OCI-LY3 (cell line): ENCODE results near the gene ANKRD11.

Source experiments
- H2AFZ ChIP-seq: fragments of 200-600, 300-600 bp; shearing (Covaris generic); 2 replicates; pipeline ENCODE4 v1.6.0; 2014; ENCODE audit warnings: antibody characterized with exemption, low read depth, low read length
- H3K27ac ChIP-seq: fragments of 200-600, 300-600 bp; sonication (generic); 2 replicates; pipeline ENCODE4 v1.5.1; 2014; ENCODE audit warnings: mild to moderate bottlenecking, low read length, moderate library complexity, mixed read lengths
- H3K27me3 ChIP-seq: fragments of 200-600, 300-600 bp; sonication (generic); 2 replicates; pipeline ENCODE4 v1.6.1; 2014; ENCODE audit warnings: low read depth, low read length, mixed read lengths
- H3K36me3 ChIP-seq: fragments of 200-600, 300-600 bp; sonication (generic); replicated peaks from 2 replicates; pipeline ENCODE3; 2014; ENCODE audit warnings: low read depth, low read length, mixed read lengths
- H3K4me1 ChIP-seq: fragments of 300-600, 200-600 bp; sonication (generic); 2 replicates; pipeline ENCODE4 v1.6.1; 2014; ENCODE audit warnings: low read length, mixed read lengths
- H3K4me2 ChIP-seq: fragments of 200-600, 300-600 bp; sonication (generic); 2 replicates; pipeline ENCODE4 v1.6.1; 2014; ENCODE audit warnings: low read length, mixed read lengths
- H3K4me3 ChIP-seq: fragments of 300-600, 200-600 bp; sonication (generic); 2 replicates; pipeline ENCODE4 v1.5.1; 2014; ENCODE audit warnings: antibody characterized with exemption, mild to moderate bottlenecking, low read length, moderate library complexity
- H3K79me2 ChIP-seq: fragments of 300-600, 200-600 bp; shearing (Covaris generic); 2 replicates; pipeline ENCODE4 v1.6.1; 2014; ENCODE audit warnings: mild to moderate bottlenecking, low read length, mixed read lengths
- H3K9ac ChIP-seq: fragments of 300-600, 200-600 bp; shearing (Covaris generic); 2 replicates; pipeline ENCODE4 v1.6.0; 2014; ENCODE audit warnings: mild to moderate bottlenecking, low read length, moderate library complexity
- H3K9me3 ChIP-seq: fragments of 200-600, 300-600 bp; shearing (Covaris generic); 2 replicates; pipeline ENCODE4 v1.6.1; 2014; ENCODE audit warnings: low read length, mixed read lengths; ENCODE audit not compliant: insufficient read depth
- H4K20me1 ChIP-seq: fragments of 200-600, 300-600 bp; sonication (generic); 2 replicates; pipeline ENCODE4 v1.6.1; 2016; ENCODE audit warnings: low read length, mixed read lengths; ENCODE audit not compliant: insufficient read depth
- CTCF ChIP-seq: fragments of 200-600, 300-600 bp; sonication (generic); IDR thresholded peaks from 2 replicates; pipeline ENCODE4 v1.5.1; 2014; ENCODE audit warnings: antibody characterized with exemption, low read length, low read depth
- EZH2phosphoT487 ChIP-seq: fragments of 200-600 bp; shearing (Covaris generic); IDR thresholded peaks from 2 replicates; pipeline ENCODE4 v1.6.1; 2018; ENCODE audit warnings: antibody characterized with exemption, mixed run types, low read depth

The ANKRD11 gene

GRCh38 chr16:89420204-89420603, 70.2 kb downstream of the ANKRD11 start:
- Histone ChIP-seq H3K9ac (no peak overlapping the region), H3K79me2 (peaks cover 99% of the 10 kb centered on the region), H3K4me2 (no peak overlapping the region), H3K4me1 (peaks cover 7% of the 10 kb centered on the region; the same call in 1 of the 2 replicates), H2AFZ (no peak overlapping the region), H3K9me3 (no peaks in the 10 kb centered on the region), H4K20me1 (peaks cover 93% of the 10 kb centered on the region), H3K4me3 (no peak overlapping the region), H3K27me3 (no peaks in the 10 kb centered on the region), H3K36me3 (peaks cover 5% of the 10 kb centered on the region), H3K27ac (no peak overlapping the region)
- TF ChIP-seq CTCF (no peak), EZH2phosphoT487 (no peak)

- Histone ChIP-seq H3K4me2 (no peak overlapping the region), H3K9ac (no peak overlapping the region), H3K4me1 (peaks cover 6% of the 10 kb centered on the region; the same call in 1 of the 2 replicates), H3K36me3 (peaks cover 5% of the 10 kb centered on the region), H3K27ac (no peak overlapping the region), H3K9me3 (no peaks in the 10 kb centered on the region), H3K4me3 (no peak overlapping the region), H3K27me3 (no peaks in the 10 kb centered on the region), H4K20me1 (peaks cover 91% of the 10 kb centered on the region), H3K79me2 (peaks cover 99% of the 10 kb centered on the region), H2AFZ (no peak overlapping the region)
- TF ChIP-seq EZH2phosphoT487: no peak
- TF ChIP-seq CTCF: no peak
Observed at GRCh38 chr16:89418352-89418751, 72.0 kb downstream of the ANKRD11 start.

GRCh38 chr16:89417352-89417751, 73.0 kb downstream of the ANKRD11 start:
- H4K20me1 ChIP-seq: peaks cover 91% of the 10 kb centered on the region

More at GRCh38 chr16:89417352-89417751, 73.0 kb downstream of the ANKRD11 start:
- Histone ChIP-seq H3K4me2 (no peak overlapping the region), H3K27me3 (no peaks in the 10 kb centered on the region), H3K4me3 (no peak overlapping the region), H3K79me2 (peaks cover 99% of the 10 kb centered on the region), H3K27ac (no peak overlapping the region), H3K36me3 (peaks cover 5% of the 10 kb centered on the region), H2AFZ (no peak overlapping the region), H3K4me1 (no peaks in the 10 kb centered on the region), H3K9ac (no peak overlapping the region), H3K9me3 (no peaks in the 10 kb centered on the region)
- no peak for TF ChIP-seq CTCF
- TF ChIP-seq EZH2phosphoT487: no peak
